Globus pallidus (tissue), 1 donor: ENCODE results near the gene SH3RF2.
"Not testable (repeated sequence)": the region's sequence is repeated elsewhere in the genome, so short reads cannot be mapped to it uniquely, and the experiment has no call there.

Experiments used
- DNase-seq: peaks from one replicate; pipeline ENCODE4 v3.0.0-alpha.2; 2015; ENCODE audit warnings: low spot score

Gene SH3RF2

GRCh38 chr5:146006470-146007190 is 70.3 kb downstream of the SH3RF2 start:
- DNase-seq, result peak; percentile 20

GRCh38 chr5:146007270-146007669 is 70.9 kb downstream of the SH3RF2 start:
- no peak for DNase-seq

DNA sequence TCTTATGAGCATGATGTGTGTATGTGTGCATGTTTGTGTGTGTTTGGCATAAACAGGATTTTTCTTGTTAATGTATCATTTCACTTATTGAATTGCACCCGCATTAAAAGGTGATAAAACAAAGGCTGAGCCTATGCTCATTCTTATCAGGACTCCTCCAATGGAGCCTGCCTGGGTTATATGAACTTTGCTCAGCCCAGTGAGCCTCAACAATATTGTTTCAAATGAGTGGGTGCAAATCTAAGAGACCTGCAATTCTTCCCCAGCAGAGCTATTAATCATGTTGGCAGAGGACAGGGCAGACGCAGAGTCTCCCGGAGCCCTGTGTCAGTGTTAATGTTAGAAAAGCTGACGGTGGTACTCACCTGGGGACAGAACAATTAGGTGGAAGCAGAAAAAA is 71.6 kb downstream of the SH3RF2 start:
- DNase-seq, result no peak

DNA sequence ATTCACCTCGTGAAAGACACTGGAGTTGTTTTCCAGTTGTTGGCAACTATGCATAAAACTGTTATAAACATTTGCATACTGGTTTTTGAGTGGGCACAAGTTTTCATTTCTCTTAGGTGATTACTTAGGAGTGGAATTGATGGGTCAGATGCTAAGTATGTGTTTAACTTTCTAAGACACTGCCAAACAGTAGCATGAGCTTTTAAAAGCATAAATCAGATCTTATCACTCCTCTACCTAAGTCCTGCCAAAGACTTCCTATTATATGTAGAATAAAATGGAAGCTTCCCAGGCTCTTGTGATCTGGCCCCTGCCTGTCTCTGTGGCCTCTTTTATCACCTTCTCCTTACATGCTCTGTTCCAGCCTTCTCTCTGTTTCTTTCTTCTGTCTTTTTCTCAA is 72.6 kb downstream of the SH3RF2 start:
- DNase-seq, result no peak

- not testable (repeated sequence) for DNase-seq
These were observed 74.1 kb downstream of the SH3RF2 start for GRCh38 chr5:146010447-146010846.

DNA sequence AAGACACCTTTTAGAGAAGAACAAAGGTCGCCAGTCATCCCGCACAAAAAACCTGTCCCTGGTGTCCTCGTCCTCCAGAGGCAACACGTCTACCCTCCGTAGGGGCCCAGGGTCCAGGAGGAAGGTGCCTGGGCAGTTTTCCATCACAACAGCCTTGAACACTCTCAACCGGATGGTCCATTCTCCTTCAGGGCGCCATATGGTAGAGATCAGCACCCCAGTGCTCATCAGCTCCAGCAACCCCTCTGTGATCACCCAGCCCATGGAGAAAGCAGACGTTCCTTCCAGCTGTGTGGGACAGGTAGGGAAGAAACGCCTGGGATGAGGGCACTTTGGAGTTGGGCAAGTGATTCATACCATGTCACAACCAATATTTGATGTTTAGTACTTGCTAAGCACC is 77.4 kb downstream of the SH3RF2 start:
- no peak for DNase-seq

DNA sequence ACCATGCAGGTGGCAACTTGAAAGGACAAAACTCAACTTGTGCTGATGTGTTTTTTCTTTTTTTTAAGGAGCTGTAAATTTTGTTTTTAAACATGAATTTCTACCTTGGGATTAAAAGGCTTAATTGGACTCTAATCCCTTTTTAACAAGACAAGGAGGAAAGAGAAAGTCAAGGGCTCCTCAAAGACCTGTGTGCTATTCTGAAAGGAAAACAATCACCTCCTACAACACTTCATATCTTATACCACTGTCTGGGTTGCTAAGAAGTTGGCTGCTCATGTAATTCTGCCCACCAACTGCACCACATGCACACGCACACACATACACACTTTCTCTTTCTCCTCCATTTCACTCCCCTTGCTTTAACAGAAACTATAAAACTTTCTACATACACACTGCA is 78.6 kb downstream of the SH3RF2 start:
- no peak for DNase-seq

GRCh38 chr5:146016764-146017484 is 80.5 kb downstream of the SH3RF2 start:
- DNase-seq, result no peak

GRCh38 chr5:146018514-146019375 is 82.4 kb downstream of the SH3RF2 start:
- DNase-seq, result no peak

DNA sequence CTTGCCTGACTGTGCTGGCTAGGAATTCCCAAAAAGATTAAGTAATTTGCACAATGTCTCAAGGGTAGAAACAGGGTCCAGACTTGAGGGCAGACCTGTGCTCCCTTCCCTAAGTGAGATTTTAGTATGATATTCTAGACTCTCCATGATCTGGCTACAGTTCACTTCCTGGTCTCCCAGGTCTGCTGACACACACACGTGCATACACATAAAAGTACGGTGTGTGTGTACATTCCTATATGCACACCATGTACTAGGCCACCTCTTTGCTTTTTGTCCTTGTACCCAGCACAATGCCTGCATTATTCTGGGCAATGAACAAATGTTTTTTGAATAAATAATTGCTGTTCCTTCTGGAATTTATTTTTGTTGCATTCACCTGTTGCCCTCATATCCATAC is 83.7 kb downstream of the SH3RF2 start:
- DNase-seq, result no peak

- DNase-seq, result no peak
These were observed 87.7 kb downstream of the SH3RF2 start for GRCh38 chr5:146024034-146024433.

GRCh38 chr5:146025114-146025680 is 88.8 kb downstream of the SH3RF2 start:
- DNase-seq, result no peak

DNA sequence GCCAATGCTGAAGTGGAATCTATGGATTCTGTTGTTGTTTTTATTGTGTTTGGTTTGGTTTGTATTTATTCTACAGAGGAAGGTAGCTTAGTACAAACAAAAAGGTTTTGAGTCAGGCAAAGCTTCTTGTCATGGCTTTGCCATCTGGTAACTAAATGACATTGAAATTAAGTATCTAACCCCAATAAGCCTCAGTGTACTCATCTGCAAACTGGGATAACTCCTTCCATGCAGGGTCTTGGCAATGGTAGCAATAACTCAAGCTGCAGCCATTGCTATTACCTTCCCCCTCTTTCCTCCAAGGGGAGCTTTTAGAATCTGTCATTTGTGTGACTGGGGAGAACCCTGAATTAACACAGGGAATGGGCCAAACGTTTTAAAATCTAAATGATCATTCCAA is 89.3 kb downstream of the SH3RF2 start:
- no peak for DNase-seq

- no peak for DNase-seq
These were observed 90.1 kb downstream of the SH3RF2 start for GRCh38 chr5:146026307-146027010.

DNA sequence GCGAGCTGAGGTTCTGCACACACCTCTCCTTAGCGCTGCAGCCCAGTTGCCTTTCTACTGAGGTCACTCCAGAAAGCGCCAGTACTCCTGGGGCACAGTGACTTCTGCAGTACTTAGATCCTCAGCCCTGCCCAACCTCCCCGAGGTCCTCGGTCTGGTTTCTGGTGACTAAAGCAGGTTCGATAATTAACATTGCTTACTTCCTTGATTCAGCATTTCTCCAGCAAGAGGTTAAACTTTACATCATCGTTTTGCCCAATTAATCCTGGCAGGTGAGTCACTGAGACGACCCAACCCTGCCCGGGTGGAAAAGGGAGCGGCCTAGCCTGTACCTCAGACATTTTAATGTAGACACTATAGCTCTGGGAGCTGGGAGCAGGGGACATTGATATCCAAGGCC is 91.4 kb downstream of the SH3RF2 start:
- no peak for DNase-seq

DNA sequence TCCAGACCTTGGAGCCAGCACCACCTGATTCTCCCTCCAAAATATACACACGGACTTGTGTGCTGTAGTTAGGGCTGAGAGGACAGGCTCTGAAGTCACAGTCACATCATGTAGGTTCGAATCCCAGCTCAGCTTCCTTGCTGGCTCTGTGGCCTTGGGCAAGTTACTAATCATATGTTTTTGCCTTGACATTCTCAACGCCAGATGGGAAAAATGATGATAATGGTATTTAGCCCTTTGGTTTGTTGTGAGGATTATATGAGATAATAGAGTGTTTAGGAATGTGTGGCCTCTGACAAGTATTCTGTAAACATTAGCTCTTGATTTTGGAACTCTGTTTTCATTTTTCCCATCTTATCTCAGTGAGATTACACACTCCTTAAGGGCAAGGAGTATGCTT is 96.5 kb downstream of the SH3RF2 start:
- no peak for DNase-seq

GRCh38 chr5:146034127-146034526 is 97.7 kb downstream of the SH3RF2 start:
- DNase-seq, result no peak

DNA sequence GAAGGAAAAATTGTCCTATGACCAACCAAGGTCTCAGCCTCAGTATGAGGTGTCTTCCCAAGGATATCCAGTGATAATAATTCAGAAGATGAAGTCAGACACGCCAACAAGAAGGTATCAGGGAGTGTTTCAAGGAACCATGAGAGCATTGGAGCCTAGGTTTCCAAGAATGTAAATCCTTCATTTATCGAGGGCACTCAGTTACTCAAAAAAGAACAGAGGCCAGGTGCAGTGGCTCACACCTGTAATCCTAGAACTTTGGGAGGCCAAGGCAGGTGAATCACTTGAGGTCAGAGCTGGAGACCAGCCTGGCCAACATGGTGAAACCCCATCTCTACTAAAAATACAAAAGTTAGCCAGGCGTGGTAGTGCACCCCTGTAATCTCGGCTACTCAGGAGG is 98.2 kb downstream of the SH3RF2 start:
- no peak for DNase-seq

DNA sequence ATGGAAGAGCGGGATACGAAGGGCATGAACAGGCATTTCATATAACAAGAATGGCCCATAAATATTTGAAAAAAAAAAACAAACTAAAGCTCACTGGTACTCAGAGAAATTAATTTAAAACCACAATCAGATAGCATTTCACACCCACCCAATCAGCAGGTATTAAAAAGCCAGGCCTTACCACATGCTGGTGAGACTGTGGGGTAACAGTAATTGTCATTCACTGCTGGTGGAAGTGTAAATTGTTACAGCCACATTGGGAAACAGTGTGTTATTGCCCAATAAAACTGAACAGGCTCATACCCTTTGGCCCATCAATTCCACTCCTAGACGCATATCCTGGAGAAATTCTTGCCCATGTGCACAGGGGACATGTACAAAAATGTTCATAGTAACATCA is 103.0 kb downstream of the SH3RF2 start:
- no peak for DNase-seq

GRCh38 chr5:146040527-146040926 is 104.1 kb downstream of the SH3RF2 start:
- no peak for DNase-seq

GRCh38 chr5:146041180-146041789 is 104.9 kb downstream of the SH3RF2 start:
- no peak for DNase-seq
